ENCODE results near the gene BSX. TPM values are rescaled to one million over a fixed set of nuclear protein-coding genes. Genes with fewer than 3 reads are reported as not detected.

The BSX gene
- total RNA-seq = not detected
- total RNA-seq (2013) = not detected
- 0 to 0.12 (median 0) reads per million in 29 experiments for total RNA-seq

DNA sequence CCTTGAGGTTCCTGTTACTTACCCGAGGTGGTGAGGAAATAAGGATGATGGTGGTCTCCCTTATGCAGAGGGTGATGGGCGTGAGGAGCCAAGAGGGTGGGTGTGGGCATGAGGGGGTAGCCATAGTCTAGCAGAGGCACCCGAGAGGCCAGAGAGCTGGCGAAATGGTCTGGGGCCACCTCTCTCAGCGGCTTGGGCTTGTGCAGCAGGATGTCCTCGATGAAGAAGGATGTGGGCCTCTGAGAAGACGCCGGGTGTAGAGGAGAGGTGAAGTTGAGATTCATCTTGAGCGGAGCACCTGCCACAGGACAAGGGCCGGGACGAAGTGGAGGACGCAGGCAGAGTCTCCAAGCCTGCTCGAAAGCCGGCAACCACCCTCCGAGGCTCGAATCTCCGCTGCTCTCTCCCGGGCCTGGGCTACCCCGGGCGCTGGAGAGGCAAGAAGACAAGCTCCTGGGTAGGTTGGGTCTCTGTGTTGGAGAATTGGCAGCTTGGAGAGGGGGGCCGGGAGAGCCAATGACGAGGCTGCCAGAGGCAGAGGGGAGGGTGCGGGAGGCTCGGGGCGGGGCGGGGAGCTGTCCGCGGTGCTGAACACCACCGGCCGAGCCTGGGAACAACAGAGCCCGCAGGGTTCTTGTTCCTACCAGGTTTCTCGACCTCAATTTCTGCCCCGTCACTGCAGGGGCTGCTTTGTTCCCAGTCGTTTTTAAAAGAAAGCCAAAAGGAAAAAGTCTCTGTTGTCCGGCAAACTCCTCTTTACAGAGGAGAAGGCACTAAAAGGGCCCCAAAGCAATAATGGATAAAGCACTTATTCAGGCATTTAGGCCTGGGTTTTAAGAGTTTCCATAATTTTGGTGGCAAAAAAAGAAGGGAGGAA lies at the start of gene BSX:
TSS of gene BSX (minus strand) at position 447 of the 877 bp plus-strand sequence. CDS start at position 284, 163 bp downstream.
- DNase-seq (peak in 30 of 35 experiments; percentile 6 to 67 (median 42)), ATAC-seq (replicated peaks in 1 of 4) (peak in 3 of 4 experiments; percentile 44 to 67 (median 58))
- peak within 1 kb of the TSS in 1 of 2 donors; percentile 18 for H3K4me3 ChIP-seq (ENCODE audit: control insufficient read depth in 1 of 2, extremely low read depth in 1 of 2, low read length in 1 of 2)
- CTCF ChIA-PET = no interaction called here
- peaks cover 0 to 43% of the 10 kb centered on the region in 2 experiments for H3K4me1 ChIP-seq (ENCODE audit: control insufficient read depth in 1 of 2, extremely low read depth in 1 of 2, insufficient read depth in 2 of 2, low read length in 2 of 2)
- peaks cover 30 to 76% of the 10 kb centered on the region in 2 experiments for H3K27me3 ChIP-seq (replicated peaks in 1 of 2; ENCODE audit: control insufficient read depth in 2 of 2, extremely low read depth in 1 of 2, insufficient read depth in 2 of 2, low read length in 1 of 2)
- no peaks in the 10 kb centered on the region for H3K9me3 ChIP-seq
- Mint-ChIP-seq H3K4me1 (peaks cover 43 to 52% (median 45%) of the 10 kb centered on the region in 3 donors), H3K27me3 (peaks cover 74 to 88% of the 10 kb centered on the region in 2 donors), H3K9me3 (no peaks in the 10 kb centered on the region), H3K27ac (no peak within 1 kb of the TSS), H3K36me3 (peaks cover 5% of the 10 kb centered on the region), H3K4me3 (peak within 1 kb of the TSS in 1 of 3 donors; percentile 77)
- no peak within 1 kb of the TSS for H3K27ac ChIP-seq (ENCODE audit: low read length)
- 4% methylated on average over 26 of the region's 35 CpGs for WGBS (ENCODE audit: insufficient coverage)
- H3K36me3 ChIP-seq (ENCODE audit: control insufficient read depth in 2 of 2, extremely low read depth in 1 of 2, insufficient read depth in 1 of 2, low read length in 1 of 2) = no peaks in the 10 kb centered on the region
- POLR2A ChIA-PET = interaction anchor here in 1 of 2 donors (0.6 kb wide), 1 partner anchor 24 kb away, joined by 6 read pairs; no protein-coding TSS in a partner anchor

DNA sequence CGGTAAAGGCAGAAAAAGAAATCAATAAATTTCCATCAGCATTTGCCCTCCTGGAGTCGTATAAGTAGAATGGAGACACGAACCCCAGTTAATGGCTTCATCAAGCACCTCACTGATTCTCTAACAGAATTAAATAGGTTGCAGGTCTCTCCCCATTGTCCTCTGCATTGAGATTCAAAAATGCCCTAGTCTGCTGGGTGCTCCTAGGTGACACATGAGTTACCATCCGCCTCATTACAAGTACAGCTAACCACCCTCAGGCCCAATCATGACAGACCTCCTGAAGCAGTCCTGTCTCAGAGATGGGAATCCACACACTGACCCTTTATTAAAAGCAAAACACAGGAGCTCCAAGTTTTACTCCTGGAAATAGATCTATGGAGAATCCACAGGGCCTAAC lies 48.9 kb upstream of the BSX start:
- Histone ChIP-seq H3K9me3 (no peaks in the 10 kb centered on the region), H3K4me3 (ENCODE audit: control insufficient read depth in 1 of 2, extremely low read depth in 1 of 2, low read length in 1 of 2) (no peak overlapping the region), H3K27ac (ENCODE audit: low read length) (no peak overlapping the region), H3K36me3 (ENCODE audit: control insufficient read depth in 2 of 2, extremely low read depth in 1 of 2, insufficient read depth in 1 of 2, low read length in 1 of 2) (no peaks in the 10 kb centered on the region), H3K27me3 (replicated peaks in 1 of 2; ENCODE audit: control insufficient read depth in 2 of 2, extremely low read depth in 1 of 2, insufficient read depth in 2 of 2, low read length in 1 of 2) (no peaks in the 10 kb centered on the region), H3K4me1 (ENCODE audit: control insufficient read depth in 1 of 2, extremely low read depth in 1 of 2, insufficient read depth in 2 of 2, low read length in 2 of 2) (no peaks in the 10 kb centered on the region)
- Mint-ChIP-seq H3K36me3 (no peaks in the 10 kb centered on the region), H3K4me3 (no peak overlapping the region), H3K27ac (no peak overlapping the region), H3K4me1 (no peaks in the 10 kb centered on the region), H3K9me3 (no peaks in the 10 kb centered on the region), H3K27me3 (no peaks in the 10 kb centered on the region)
- no peak for ATAC-seq (replicated peaks in 1 of 4)
- CTCF ChIA-PET = interaction anchor here (0.5 to 1.0 kb wide), 2 partner anchors 167 to 178 kb away, joined by 5 read pairs; no protein-coding TSS in a partner anchor
- WGBS (ENCODE audit: insufficient coverage) = 93% methylated on average over 4 of the region's 4 CpGs
- DNase-seq = no peak
- POLR2A ChIA-PET = no interaction called here

DNA sequence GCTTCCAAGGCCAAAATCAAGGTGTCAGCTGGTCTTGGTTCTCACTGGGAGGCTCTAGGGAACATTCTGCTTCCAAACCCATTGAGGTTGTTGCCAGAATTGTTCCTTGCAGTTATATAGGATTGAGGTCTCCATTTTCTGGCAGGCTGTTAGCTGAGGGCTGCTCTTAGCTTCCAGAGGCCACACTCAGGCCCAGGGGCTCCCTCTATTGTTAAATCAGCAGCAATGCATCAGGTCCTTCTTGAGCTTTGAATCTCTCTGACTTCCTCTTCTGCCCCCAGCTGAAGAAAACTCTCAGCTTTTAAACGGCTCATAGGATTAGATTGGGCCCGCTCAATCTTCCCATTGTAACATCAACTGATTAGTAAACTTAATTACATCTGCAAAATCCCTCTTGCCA lies 39.3 kb upstream of the BSX start:
- Histone ChIP-seq H3K27ac (ENCODE audit: low read length) (no peak overlapping the region), H3K9me3 (no peaks in the 10 kb centered on the region), H3K4me1 (ENCODE audit: control insufficient read depth in 1 of 2, extremely low read depth in 1 of 2, insufficient read depth in 2 of 2, low read length in 2 of 2) (peaks cover 0 to 5% of the 10 kb centered on the region in 2 experiments), H3K27me3 (replicated peaks in 1 of 2; ENCODE audit: control insufficient read depth in 2 of 2, extremely low read depth in 1 of 2, insufficient read depth in 2 of 2, low read length in 1 of 2) (peaks cover 0 to 12% of the 10 kb centered on the region in 2 experiments), H3K4me3 (ENCODE audit: control insufficient read depth in 1 of 2, extremely low read depth in 1 of 2, low read length in 1 of 2) (no peak overlapping the region), H3K36me3 (ENCODE audit: control insufficient read depth in 2 of 2, extremely low read depth in 1 of 2, insufficient read depth in 1 of 2, low read length in 1 of 2) (no peaks in the 10 kb centered on the region)
- no peak overlapping the region for H3K4me3 Mint-ChIP-seq
- ATAC-seq (replicated peaks in 1 of 4) (peak; percentile 43 to 73 (median 60)), DNase-seq (peak in 19 of 35 experiments; percentile 1 to 56 (median 9))
- CTCF ChIA-PET = interaction anchor here (0.5 to 1.9 kb wide), 19 partner anchors 9 to 1837 kb away, joined by 3 to 8 read pairs (median 4); no protein-coding TSS in a partner anchor
- H3K4me1 Mint-ChIP-seq = peaks cover 6 to 8% (median 8%) of the 10 kb centered on the region in 3 donors
- 0% methylated on average over 1 of the region's 2 CpGs for WGBS (ENCODE audit: insufficient coverage)
- peaks cover 4 to 10% of the 10 kb centered on the region in 2 donors for H3K27me3 Mint-ChIP-seq
- no peaks in the 10 kb centered on the region for H3K9me3 Mint-ChIP-seq
- no peaks in the 10 kb centered on the region for H3K36me3 Mint-ChIP-seq
- no peak overlapping the region for H3K27ac Mint-ChIP-seq
- POLR2A ChIA-PET = interaction anchor here (0.5 to 0.7 kb wide), 2 partner anchors 64 to 99 kb away, joined by 3 to 7 read pairs; no protein-coding TSS in a partner anchor

DNA sequence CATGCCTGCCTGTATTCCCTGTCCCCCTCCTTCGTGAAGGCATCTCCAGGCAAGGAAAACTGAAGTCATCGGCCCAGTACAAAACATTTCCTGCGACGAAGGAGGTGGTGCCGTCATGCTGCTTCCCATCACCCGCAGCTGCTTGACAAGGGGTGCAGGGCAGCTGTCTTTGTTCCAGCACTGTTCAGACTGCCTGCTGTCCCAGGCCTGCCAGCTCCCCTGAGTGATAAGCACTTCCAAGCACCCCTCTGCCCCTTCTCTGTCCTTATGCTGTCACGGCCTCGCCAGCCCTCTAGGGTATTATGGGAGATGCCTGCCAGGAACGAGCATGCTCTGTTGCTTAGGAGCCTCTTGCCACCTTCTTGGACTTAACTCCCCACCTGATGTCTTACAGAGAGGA lies 37.1 kb upstream of the BSX start:
- no peak for ATAC-seq (replicated peaks in 1 of 4)
- Mint-ChIP-seq H3K27ac (no peak overlapping the region), H3K27me3 (peaks cover 4 to 10% of the 10 kb centered on the region in 2 donors), H3K36me3 (no peaks in the 10 kb centered on the region), H3K4me3 (no peak overlapping the region), H3K9me3 (no peaks in the 10 kb centered on the region), H3K4me1 (peaks cover 6 to 8% (median 8%) of the 10 kb centered on the region in 3 donors)
- no peaks in the 10 kb centered on the region for H3K9me3 ChIP-seq
- no peak overlapping the region for H3K27ac ChIP-seq (ENCODE audit: low read length)
- ChIA-PET POLR2A (no interaction called here), CTCF (no interaction called here)
- no peak for DNase-seq
- H3K36me3 ChIP-seq (ENCODE audit: control insufficient read depth in 2 of 2, extremely low read depth in 1 of 2, insufficient read depth in 1 of 2, low read length in 1 of 2) = no peaks in the 10 kb centered on the region
- no peak overlapping the region for H3K4me3 ChIP-seq (ENCODE audit: control insufficient read depth in 1 of 2, extremely low read depth in 1 of 2, low read length in 1 of 2)
- WGBS (ENCODE audit: insufficient coverage) = 89% methylated on average over 9 of the region's 9 CpGs
- H3K27me3 ChIP-seq (replicated peaks in 1 of 2; ENCODE audit: control insufficient read depth in 2 of 2, extremely low read depth in 1 of 2, insufficient read depth in 2 of 2, low read length in 1 of 2) = peaks cover 0 to 10% of the 10 kb centered on the region in 2 experiments
- H3K4me1 ChIP-seq (ENCODE audit: control insufficient read depth in 1 of 2, extremely low read depth in 1 of 2, insufficient read depth in 2 of 2, low read length in 2 of 2) = peaks cover 0 to 5% of the 10 kb centered on the region in 2 experiments

DNA sequence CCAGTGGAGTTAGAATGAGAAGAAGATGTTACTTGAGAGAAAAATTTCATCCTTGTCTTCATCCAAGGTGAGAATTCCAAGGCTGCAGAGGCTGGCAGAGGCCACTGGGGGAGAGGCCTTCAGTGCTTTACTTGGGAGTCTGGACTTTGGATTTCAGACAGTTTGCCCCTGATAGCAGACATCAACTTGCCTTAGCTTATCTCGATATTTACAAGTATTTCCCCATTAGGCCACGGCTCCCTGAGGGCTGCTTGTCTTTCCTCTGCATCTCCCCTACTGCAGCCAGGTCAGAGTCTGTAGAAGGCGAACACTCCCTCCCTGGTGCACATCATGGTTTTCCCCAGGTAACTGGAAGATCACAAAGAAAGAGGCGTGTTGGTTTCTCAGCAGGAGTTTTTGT lies 29.9 kb upstream of the BSX start:
- no peak overlapping the region for H3K27ac Mint-ChIP-seq
- Histone ChIP-seq H3K36me3 (ENCODE audit: control insufficient read depth in 2 of 2, extremely low read depth in 1 of 2, insufficient read depth in 1 of 2, low read length in 1 of 2) (no peaks in the 10 kb centered on the region), H3K4me1 (ENCODE audit: control insufficient read depth in 1 of 2, extremely low read depth in 1 of 2, insufficient read depth in 2 of 2, low read length in 2 of 2) (no peaks in the 10 kb centered on the region), H3K4me3 (ENCODE audit: control insufficient read depth in 1 of 2, extremely low read depth in 1 of 2, low read length in 1 of 2) (no peak overlapping the region), H3K9me3 (no peaks in the 10 kb centered on the region), H3K27me3 (replicated peaks in 1 of 2; ENCODE audit: control insufficient read depth in 2 of 2, extremely low read depth in 1 of 2, insufficient read depth in 2 of 2, low read length in 1 of 2) (peaks cover 0 to 13% of the 10 kb centered on the region in 2 experiments), H3K27ac (ENCODE audit: low read length) (no peak overlapping the region)
- no peak overlapping the region for H3K4me3 Mint-ChIP-seq
- no peaks in the 10 kb centered on the region for H3K36me3 Mint-ChIP-seq
- H3K27me3 Mint-ChIP-seq = peaks cover 0 to 5% of the 10 kb centered on the region in 2 donors
- CTCF ChIA-PET = interaction anchor here (0.5 to 1.0 kb wide), 3 partner anchors 9 to 19 kb away, joined by 3 to 7 read pairs (median 5); no protein-coding TSS in a partner anchor
- DNase-seq (no peak), ATAC-seq (replicated peaks in 1 of 4) (no peak)
- H3K4me1 Mint-ChIP-seq = no peaks in the 10 kb centered on the region
- H3K9me3 Mint-ChIP-seq = no peaks in the 10 kb centered on the region
- 52% methylated on average over 2 of the region's 4 CpGs for WGBS (ENCODE audit: insufficient coverage)
- POLR2A ChIA-PET = interaction anchor here in 1 of 2 donors (0.6 kb wide), 1 partner anchor 129 kb away, joined by 3 read pairs; no protein-coding TSS in a partner anchor

DNA sequence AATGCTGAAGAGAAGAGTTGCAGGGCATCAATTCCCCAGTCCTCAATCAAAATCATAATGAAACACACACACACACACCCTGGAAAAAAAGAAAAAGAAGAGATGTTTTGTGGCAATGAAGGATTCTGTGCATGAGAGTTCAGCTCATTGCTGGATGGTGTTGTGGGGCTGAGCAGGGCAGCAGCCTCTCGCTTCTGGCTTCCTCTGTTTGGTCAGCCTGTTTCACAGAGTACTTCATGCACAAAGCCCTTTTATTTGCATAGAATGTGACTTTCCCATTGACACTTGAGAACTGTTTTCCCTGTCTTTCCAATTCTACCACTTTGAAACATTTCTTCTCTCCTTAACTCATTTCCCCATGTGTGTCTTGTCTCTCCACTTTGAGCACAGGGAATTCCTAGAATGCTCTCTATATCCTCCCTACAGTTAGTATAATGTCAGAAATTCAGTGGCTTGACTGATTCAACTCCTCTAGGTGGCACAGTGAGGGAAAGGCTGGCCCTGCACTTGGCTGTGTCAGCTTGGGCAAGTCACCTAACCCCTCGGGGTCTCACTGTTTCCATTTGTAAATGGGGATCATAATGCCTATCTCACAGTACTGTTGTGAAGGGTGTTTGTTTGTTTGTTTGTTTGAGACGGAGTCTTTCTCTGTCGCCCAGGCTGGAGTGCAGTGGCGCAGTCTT lies 25.4 kb upstream of the BSX start:
- no peaks in the 10 kb centered on the region for H3K36me3 ChIP-seq (ENCODE audit: control insufficient read depth in 2 of 2, extremely low read depth in 1 of 2, insufficient read depth in 1 of 2, low read length in 1 of 2)
- no peaks in the 10 kb centered on the region for H3K36me3 Mint-ChIP-seq
- DNase-seq (no peak), ATAC-seq (replicated peaks in 1 of 4) (no peak)
- no peaks in the 10 kb centered on the region for H3K4me1 ChIP-seq (ENCODE audit: control insufficient read depth in 1 of 2, extremely low read depth in 1 of 2, insufficient read depth in 2 of 2, low read length in 2 of 2)
- ChIA-PET CTCF (no interaction called here), POLR2A (no interaction called here)
- H3K4me3 Mint-ChIP-seq = no peak overlapping the region
- WGBS (ENCODE audit: insufficient coverage) = 95% methylated on average over 4 of the region's 5 CpGs
- no peak overlapping the region for H3K4me3 ChIP-seq (ENCODE audit: control insufficient read depth in 1 of 2, extremely low read depth in 1 of 2, low read length in 1 of 2)
- no peaks in the 10 kb centered on the region for H3K4me1 Mint-ChIP-seq
- H3K27me3 Mint-ChIP-seq = peaks cover 4 to 5% of the 10 kb centered on the region in 2 donors
- H3K27ac ChIP-seq (ENCODE audit: low read length) = no peak overlapping the region
- no peak overlapping the region for H3K27ac Mint-ChIP-seq
- peaks cover 2 to 13% of the 10 kb centered on the region in 2 experiments for H3K27me3 ChIP-seq (replicated peaks in 1 of 2; ENCODE audit: control insufficient read depth in 2 of 2, extremely low read depth in 1 of 2, insufficient read depth in 2 of 2, low read length in 1 of 2)
- H3K9me3 Mint-ChIP-seq = no peaks in the 10 kb centered on the region
- H3K9me3 ChIP-seq = no peaks in the 10 kb centered on the region
